ENCODE data around the gene PON3.

GRCh38 chr7:95421000-95421846, 25.0 kb upstream of the PON3 start:
- TF ChIP-seq CTCF (conservative IDR thresholded peaks at IDR 0.05; ENCODE audit: low read length) (no peak), EZH2phosphoT487 (IDR thresholded peaks at IDR 0.05; ENCODE audit: borderline replicate concordance) (no peak)

Data from Loucy (cell line).